SK-N-SH (cell line): ENCODE results near the gene DAGLA. TPM values are rescaled to one million over a fixed set of nuclear protein-coding genes. Genes with fewer than 3 reads are reported as not detected.

ENCODE experiments used
- CTCF ChIA-PET: fragments of 300-600, 350-600 bp; formaldehyde crosslinking; extraction: SDS; loops from one replicate; lab custom pipeline; 2021; lab: Yijun Ruan, JAX
- POLR2A ChIA-PET: fragments of 350-600 bp; sonication (Branson Sonifier 250); formaldehyde crosslinking; extraction: SDS; loops from one replicate; lab custom pipeline; 2020; ENCODE audit warnings: antibody characterized with exemption, inconsistent platforms; lab: Yijun Ruan, JAX
- DNase-seq: peaks from one replicate; pipeline ENCODE4 v3.0.0; 2012
- H2AFZ ChIP-seq: fragments of 200-600 bp; sonication (generic); 2 replicates; pipeline ENCODE4 v1.8.1; 2016; ENCODE audit warnings: antibody characterized with exemption, mild to moderate bottlenecking, low read depth
- H3F3A ChIP-seq: fragments of 200-600 bp; sonication (generic); replicated peaks from 2 replicates; pipeline ENCODE3; 2016; ENCODE audit warnings: antibody characterized with exemption, mild to moderate bottlenecking; ENCODE audit not compliant: insufficient read depth
- H3K27ac ChIP-seq, 2 experiments: fragments of 200-500 bp in 1 of 2; fragments of 200-600 bp in 1 of 2; sonication (Bioruptor generic) in 1 of 2; sonication (generic), shearing (Covaris generic) in 1 of 2; 2 replicates each; pipeline versions ENCODE4 v1.5.1 to v1.6.1; 2014 to 2016; ENCODE audit warnings: low read depth in 2 of 2, inconsistent platforms in 1 of 2, low read length in 1 of 2, mild to moderate bottlenecking in 1 of 2, mixed read lengths in 1 of 2
- H3K27me3 ChIP-seq: fragments of 200-600 bp; sonication (generic), shearing (Covaris generic); 2 replicates; pipeline ENCODE4 v1.6.1; 2016; ENCODE audit warnings: mixed run types; ENCODE audit not compliant: insufficient read depth
- H3K36me3 ChIP-seq, 2 experiments: fragments of 200-500 bp in 1 of 2; fragments of 200-600 bp in 1 of 2; sonication (Bioruptor generic) in 1 of 2; sonication (generic) in 1 of 2; replicated peaks in 1 of 2; 2 replicates each; pipeline versions ENCODE3 to v1.5.1; 2014 to 2016; ENCODE audit warnings: low read length in 1 of 2, mild to moderate bottlenecking in 1 of 2; ENCODE audit not compliant: insufficient read depth in 2 of 2, control insufficient read depth in 1 of 2
- H3K4me1 ChIP-seq, 2 experiments: fragments of 200-500 bp in 1 of 2; fragments of 200-600 bp in 1 of 2; sonication (Bioruptor generic) in 1 of 2; sonication (generic), shearing (Covaris generic) in 1 of 2; 2 replicates each; pipeline versions ENCODE4 v1.5.1 to v1.6.1; 2014 to 2016; ENCODE audit warnings: low read depth in 1 of 2, low read length in 1 of 2, mixed run types in 1 of 2; ENCODE audit not compliant: insufficient read depth in 2 of 2, control insufficient read depth in 1 of 2
- H3K4me2 ChIP-seq: fragments of 200-600 bp; sonication (generic), shearing (Covaris generic); 2 replicates; pipeline ENCODE4 v1.6.1; 2017; ENCODE audit warnings: mixed run types
- H3K4me3 ChIP-seq, 2 experiments: fragments of 200-500 bp in 1 of 2; fragments of 200-600 bp in 1 of 2; sonication (Bioruptor generic) in 1 of 2; sonication (generic), shearing (Covaris generic) in 1 of 2; 2 replicates each; pipeline versions ENCODE4 v1.5.1 to v1.8.1; 2014 to 2016; ENCODE audit warnings: low read depth in 2 of 2, inconsistent platforms in 1 of 2, low read length in 1 of 2, mild to moderate bottlenecking in 1 of 2, mixed read lengths in 1 of 2, moderate library complexity in 1 of 2
- H3K79me2 ChIP-seq: fragments of 200-600 bp; sonication (generic); 2 replicates; pipeline ENCODE4 v1.8.1; 2017; ENCODE audit warnings: mild to moderate bottlenecking; ENCODE audit not compliant: insufficient read depth
- H3K9ac ChIP-seq: fragments of 200-600 bp; sonication (generic); 2 replicates; pipeline ENCODE4 v1.6.1; 2017; ENCODE audit warnings: mixed run types
- H3K9me2 ChIP-seq: fragments of 200-600 bp; sonication (generic); 2 replicates; pipeline ENCODE4 v1.6.1; 2017; ENCODE audit warnings: mixed run types
- H3K9me3 ChIP-seq: fragments of 200-600 bp; sonication (generic); 2 replicates; pipeline ENCODE4 v1.6.1; 2017; ENCODE audit warnings: mixed run types, mild to moderate bottlenecking, moderate library complexity
- H4K20me1 ChIP-seq: fragments of 200-600 bp; sonication (generic); 2 replicates; pipeline ENCODE4 v1.6.1; 2017; ENCODE audit warnings: mild to moderate bottlenecking, mixed run types; ENCODE audit not compliant: insufficient read depth
- CHD2 ChIP-seq: fragments of 150-350 bp; IDR thresholded peaks from 2 replicates; pipeline ENCODE4 v1.6.1; 2018; ENCODE audit warnings: low read length; ENCODE audit not compliant: partially characterized antibody
- ELF1 ChIP-seq: IDR thresholded peaks from 2 replicates; pipeline ENCODE4 v1.4.0; 2012
- EP300 ChIP-seq, 2 experiments: IDR thresholded peaks; 2 replicates each; pipeline versions ENCODE4 v1.4.0 to v1.6.1; 2012; ENCODE audit warnings: borderline replicate concordance in 1 of 2, low read depth in 1 of 2, low read length in 1 of 2
- GABPA ChIP-seq: IDR thresholded peaks from 2 replicates; pipeline ENCODE4 v1.4.0; 2012; ENCODE audit warnings: low read depth, mild to moderate bottlenecking
- JUND ChIP-seq: IDR thresholded peaks from 2 replicates; pipeline ENCODE4 v1.4.0; 2012
- MEF2A ChIP-seq: IDR thresholded peaks from 2 replicates; pipeline ENCODE4 v1.4.0; 2012; ENCODE audit warnings: low read depth, borderline replicate concordance
- MXI1 ChIP-seq: IDR thresholded peaks from 2 replicates; pipeline ENCODE4 v1.6.1; 2012; ENCODE audit warnings: mild to moderate bottlenecking, low read depth, low read length, improper control_type of control experiment
- NFIC ChIP-seq: IDR thresholded peaks from 2 replicates; pipeline ENCODE4 v1.4.0; 2012; ENCODE audit warnings: borderline replicate concordance
- NRF1 ChIP-seq: IDR thresholded peaks from 2 replicates; pipeline ENCODE4 v1.6.1; 2012; ENCODE audit warnings: low read depth, mild to moderate bottlenecking, low read length
- POLR2AphosphoS5 ChIP-seq: IDR thresholded peaks from 2 replicates; pipeline ENCODE4 v1.6.1; 2012; ENCODE audit warnings: low read depth, low read length
- RFX5 ChIP-seq: IDR thresholded peaks from 2 replicates; pipeline ENCODE4 v1.6.1; 2012; ENCODE audit warnings: mild to moderate bottlenecking, improper control_type of control experiment, low read length
- SIN3A ChIP-seq: IDR thresholded peaks from 2 replicates; pipeline ENCODE4 v1.6.1; 2012; ENCODE audit warnings: low read depth, mild to moderate bottlenecking, low read length, moderate library complexity, borderline replicate concordance
- TAF1 ChIP-seq: IDR thresholded peaks from 2 replicates; pipeline ENCODE4 v1.6.1; 2012; ENCODE audit warnings: low read depth, mild to moderate bottlenecking, low read length, moderate library complexity, borderline replicate concordance
- TCF12 ChIP-seq: IDR thresholded peaks from 2 replicates; pipeline ENCODE4 v1.4.0; 2012
- USF2 ChIP-seq: fragments of 150-350 bp; IDR thresholded peaks from 2 replicates; pipeline ENCODE4 v1.6.1; 2017; ENCODE audit warnings: antibody characterized with exemption, low read length, low read depth, borderline replicate concordance
- YY1 ChIP-seq: IDR thresholded peaks from 2 replicates; pipeline ENCODE4 v1.4.0; 2012; ENCODE audit warnings: low read depth, mild to moderate bottlenecking
- ZBTB33 ChIP-seq: IDR thresholded peaks from 2 replicates; pipeline ENCODE4 v1.4.0; 2012; ENCODE audit warnings: low read depth, borderline replicate concordance
- WGBS: methylation state at CpG from one replicate; pipeline ENCODE4 v1.1.6; 2017; ENCODE audit warnings: low lambda C conversion rate; 5-methylcytosine and 5-hydroxymethylcytosine counted together
- polyA plus RNA-seq, 3 experiments: library from polyadenylated mRNA; depleted of rRNA; stranded (reverse); fragments of >200 nt; gene quantifications; 2 replicates each; pipeline ENCODE4 v1.2.3, GENCODE V29; 2012
- TF ChIP-seq, protein P1 (sequence below): IDR thresholded peaks from 2 replicates; pipeline ENCODE4 v1.4.0; 2012; ENCODE audit warnings: low read depth, borderline replicate concordance
- TF ChIP-seq, protein P2 (sequence below): IDR thresholded peaks from 2 replicates; pipeline ENCODE4 v1.6.1; 2012; ENCODE audit warnings: mild to moderate bottlenecking, low read depth, low read length, moderate library complexity
- TF ChIP-seq, protein P3 (sequence below): IDR thresholded peaks from 2 replicates; pipeline ENCODE4 v1.4.0; 2012; ENCODE audit warnings: low read depth

Gene DAGLA
- polyA plus RNA-seq, 1 of the 3 experiments (the other 2 are of a cell fraction), result 3.3 TPM

- Histone ChIP-seq H2AFZ (peak within 1 kb of the TSS; percentile 85), H3K27ac (peak within 1 kb of the TSS; percentile 99 to 100)
- POLR2A ChIA-PET, result interaction anchor here (0.7 to 2.3 kb wide), 17 partner anchors 9 to 430 kb away, joined by 3 to 47 read pairs (median 4); partner anchors contain the start of genes FADS1, FADS2 and TMEM138
- TF ChIP-seq EP300 (IDR thresholded peaks at IDR 0.05; ENCODE audit: borderline replicate concordance in 1 of 2, low read depth in 1 of 2, low read length in 1 of 2) (no peak), TCF12 (no peak), RFX5 (no peak), POLR2AphosphoS5 (peak; percentile 88; the same call in 1 of the 2 replicates), SIN3A (peak; percentile 91), NRF1 (peak; percentile 58; the same call in 1 of the 2 replicates), MXI1 (peak; percentile 68), JUND (no peak), CHD2 (peak; percentile 62), ELF1 (peak; percentile 91), GABPA (peak; percentile 96), NFIC (peak; percentile 0; the same call in 1 of the 2 replicates), MEF2A (no peak), YY1 (peak; percentile 78; the same call in 1 of the 2 replicates), TAF1 (peak; percentile 92), USF2 (peak; percentile 84), ZBTB33 (no peak)
- TF ChIP-seq, protein P1, sequence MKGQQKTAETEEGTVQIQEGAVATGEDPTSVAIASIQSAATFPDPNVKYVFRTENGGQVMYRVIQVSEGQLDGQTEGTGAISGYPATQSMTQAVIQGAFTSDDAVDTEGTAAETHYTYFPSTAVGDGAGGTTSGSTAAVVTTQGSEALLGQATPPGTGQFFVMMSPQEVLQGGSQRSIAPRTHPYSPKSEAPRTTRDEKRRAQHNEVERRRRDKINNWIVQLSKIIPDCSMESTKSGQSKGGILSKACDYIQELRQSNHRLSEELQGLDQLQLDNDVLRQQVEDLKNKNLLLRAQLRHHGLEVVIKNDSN, result peak; percentile 100
- TF ChIP-seq, protein P2, sequence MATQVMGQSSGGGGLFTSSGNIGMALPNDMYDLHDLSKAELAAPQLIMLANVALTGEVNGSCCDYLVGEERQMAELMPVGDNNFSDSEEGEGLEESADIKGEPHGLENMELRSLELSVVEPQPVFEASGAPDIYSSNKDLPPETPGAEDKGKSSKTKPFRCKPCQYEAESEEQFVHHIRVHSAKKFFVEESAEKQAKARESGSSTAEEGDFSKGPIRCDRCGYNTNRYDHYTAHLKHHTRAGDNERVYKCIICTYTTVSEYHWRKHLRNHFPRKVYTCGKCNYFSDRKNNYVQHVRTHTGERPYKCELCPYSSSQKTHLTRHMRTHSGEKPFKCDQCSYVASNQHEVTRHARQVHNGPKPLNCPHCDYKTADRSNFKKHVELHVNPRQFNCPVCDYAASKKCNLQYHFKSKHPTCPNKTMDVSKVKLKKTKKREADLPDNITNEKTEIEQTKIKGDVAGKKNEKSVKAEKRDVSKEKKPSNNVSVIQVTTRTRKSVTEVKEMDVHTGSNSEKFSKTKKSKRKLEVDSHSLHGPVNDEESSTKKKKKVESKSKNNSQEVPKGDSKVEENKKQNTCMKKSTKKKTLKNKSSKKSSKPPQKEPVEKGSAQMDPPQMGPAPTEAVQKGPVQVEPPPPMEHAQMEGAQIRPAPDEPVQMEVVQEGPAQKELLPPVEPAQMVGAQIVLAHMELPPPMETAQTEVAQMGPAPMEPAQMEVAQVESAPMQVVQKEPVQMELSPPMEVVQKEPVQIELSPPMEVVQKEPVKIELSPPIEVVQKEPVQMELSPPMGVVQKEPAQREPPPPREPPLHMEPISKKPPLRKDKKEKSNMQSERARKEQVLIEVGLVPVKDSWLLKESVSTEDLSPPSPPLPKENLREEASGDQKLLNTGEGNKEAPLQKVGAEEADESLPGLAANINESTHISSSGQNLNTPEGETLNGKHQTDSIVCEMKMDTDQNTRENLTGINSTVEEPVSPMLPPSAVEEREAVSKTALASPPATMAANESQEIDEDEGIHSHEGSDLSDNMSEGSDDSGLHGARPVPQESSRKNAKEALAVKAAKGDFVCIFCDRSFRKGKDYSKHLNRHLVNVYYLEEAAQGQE, result peak; percentile 42; the same call in 1 of the 2 replicates
- TF ChIP-seq, protein P3, sequence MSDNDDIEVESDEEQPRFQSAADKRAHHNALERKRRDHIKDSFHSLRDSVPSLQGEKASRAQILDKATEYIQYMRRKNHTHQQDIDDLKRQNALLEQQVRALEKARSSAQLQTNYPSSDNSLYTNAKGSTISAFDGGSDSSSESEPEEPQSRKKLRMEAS, result peak; percentile 81
- TF ChIP-seq, all 33 proteins: peak for 14
- no peaks in the 10 kb centered on the region; the same call in 1 of the 2 replicates for H4K20me1 ChIP-seq
- H3F3A ChIP-seq, result peaks cover 21% of the 10 kb centered on the region
- H3K79me2 ChIP-seq, result peaks cover 77% of the 10 kb centered on the region
- H3K27me3 ChIP-seq, result no peaks in the 10 kb centered on the region
- peaks cover 18 to 45% of the 10 kb centered on the region in 2 experiments for H3K36me3 ChIP-seq
- peak within 1 kb of the TSS; percentile 99 for H3K9ac ChIP-seq
- 2% methylated on average over 39 of the region's 61 CpGs for WGBS
- H3K9me3 ChIP-seq, result no peaks in the 10 kb centered on the region
- peaks cover 5 to 19% of the 10 kb centered on the region in 2 experiments; a peak in 3 of 4 replicates for H3K4me1 ChIP-seq
- peak; percentile 88 for DNase-seq
- peak within 1 kb of the TSS; percentile 95 to 98 for H3K4me3 ChIP-seq
- H3K4me2 ChIP-seq, result peak within 1 kb of the TSS; percentile 91
- CTCF ChIA-PET, result interaction anchor here (0.9 to 12.0 kb wide), 14 partner anchors 11 to 315 kb away, joined by 3 to 285 read pairs (median 4); partner anchors contain the start of genes FADS1 and MYRF
- H3K9me2 ChIP-seq, result no peaks in the 10 kb centered on the region
Measured at GRCh38 chr11:61792310-61793082, 112.3 kb downstream of the DAGLA start, which contains the start of the genes FEN1 and TMEM258. Gene FEN1 (plus strand): TSS chr11:61792911. CDS start chr11:61795362, 2,451 bp downstream. Gene TMEM258 (minus strand): TSS chr11:61792599. CDS start chr11:61792558, 41 bp downstream.
